ENCODE results near the gene TAF1C.
"Not testable (repeated sequence)": the region's sequence is repeated elsewhere in the genome, so short reads cannot be mapped to it uniquely, and the experiment has no call there.

TAF1C gene, protein sequence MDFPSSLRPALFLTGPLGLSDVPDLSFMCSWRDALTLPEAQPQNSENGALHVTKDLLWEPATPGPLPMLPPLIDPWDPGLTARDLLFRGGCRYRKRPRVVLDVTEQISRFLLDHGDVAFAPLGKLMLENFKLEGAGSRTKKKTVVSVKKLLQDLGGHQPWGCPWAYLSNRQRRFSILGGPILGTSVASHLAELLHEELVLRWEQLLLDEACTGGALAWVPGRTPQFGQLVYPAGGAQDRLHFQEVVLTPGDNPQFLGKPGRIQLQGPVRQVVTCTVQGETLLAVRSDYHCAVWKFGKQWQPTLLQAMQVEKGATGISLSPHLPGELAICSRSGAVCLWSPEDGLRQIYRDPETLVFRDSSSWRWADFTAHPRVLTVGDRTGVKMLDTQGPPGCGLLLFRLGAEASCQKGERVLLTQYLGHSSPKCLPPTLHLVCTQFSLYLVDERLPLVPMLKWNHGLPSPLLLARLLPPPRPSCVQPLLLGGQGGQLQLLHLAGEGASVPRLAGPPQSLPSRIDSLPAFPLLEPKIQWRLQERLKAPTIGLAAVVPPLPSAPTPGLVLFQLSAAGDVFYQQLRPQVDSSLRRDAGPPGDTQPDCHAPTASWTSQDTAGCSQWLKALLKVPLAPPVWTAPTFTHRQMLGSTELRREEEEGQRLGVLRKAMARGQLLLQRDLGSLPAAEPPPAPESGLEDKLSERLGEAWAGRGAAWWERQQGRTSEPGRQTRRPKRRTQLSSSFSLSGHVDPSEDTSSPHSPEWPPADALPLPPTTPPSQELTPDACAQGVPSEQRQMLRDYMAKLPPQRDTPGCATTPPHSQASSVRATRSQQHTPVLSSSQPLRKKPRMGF

DNA sequence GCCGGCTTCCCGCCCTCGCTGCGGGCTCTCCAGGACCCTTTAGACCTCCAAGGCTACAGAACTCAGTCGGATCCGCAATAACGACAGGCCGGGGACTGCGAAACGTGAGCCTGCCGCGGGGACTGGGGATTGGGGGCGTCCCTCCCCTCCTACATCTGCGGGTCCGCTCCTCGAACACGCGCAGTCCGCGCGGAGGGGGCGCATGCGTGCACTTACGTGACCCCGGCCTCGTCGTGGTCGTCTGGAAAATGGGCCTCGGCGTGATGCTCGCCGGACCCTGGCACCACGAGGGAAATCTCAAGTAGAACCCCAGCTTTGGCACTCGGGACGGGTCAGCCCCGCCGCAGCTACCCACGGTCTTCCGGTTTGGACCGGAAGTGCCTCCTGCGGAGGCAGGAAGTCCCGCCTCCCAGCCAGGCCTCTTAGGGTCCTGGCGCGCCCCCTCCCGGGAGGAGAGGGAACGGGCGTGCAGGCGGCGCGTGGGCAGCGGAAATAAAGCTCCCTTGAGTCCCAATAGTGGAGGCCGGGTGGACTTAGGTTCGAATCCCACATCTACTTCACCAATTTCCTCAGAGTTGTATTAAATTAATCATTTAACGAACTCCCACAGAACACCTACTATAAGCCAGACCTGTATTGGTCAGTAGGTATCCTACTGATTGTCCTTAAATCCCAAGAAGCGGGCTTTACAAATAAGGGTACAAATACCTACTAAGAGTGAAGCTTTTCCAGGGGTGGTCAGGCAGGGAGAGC is at the start of gene TAF1C:
Gene TAF1C (minus strand): TSS at position 373 of the 753 bp plus-strand sequence. CDS start 2,069 bp downstream, outside the sequence.
- DNase-seq: peak; percentile 99

DNA sequence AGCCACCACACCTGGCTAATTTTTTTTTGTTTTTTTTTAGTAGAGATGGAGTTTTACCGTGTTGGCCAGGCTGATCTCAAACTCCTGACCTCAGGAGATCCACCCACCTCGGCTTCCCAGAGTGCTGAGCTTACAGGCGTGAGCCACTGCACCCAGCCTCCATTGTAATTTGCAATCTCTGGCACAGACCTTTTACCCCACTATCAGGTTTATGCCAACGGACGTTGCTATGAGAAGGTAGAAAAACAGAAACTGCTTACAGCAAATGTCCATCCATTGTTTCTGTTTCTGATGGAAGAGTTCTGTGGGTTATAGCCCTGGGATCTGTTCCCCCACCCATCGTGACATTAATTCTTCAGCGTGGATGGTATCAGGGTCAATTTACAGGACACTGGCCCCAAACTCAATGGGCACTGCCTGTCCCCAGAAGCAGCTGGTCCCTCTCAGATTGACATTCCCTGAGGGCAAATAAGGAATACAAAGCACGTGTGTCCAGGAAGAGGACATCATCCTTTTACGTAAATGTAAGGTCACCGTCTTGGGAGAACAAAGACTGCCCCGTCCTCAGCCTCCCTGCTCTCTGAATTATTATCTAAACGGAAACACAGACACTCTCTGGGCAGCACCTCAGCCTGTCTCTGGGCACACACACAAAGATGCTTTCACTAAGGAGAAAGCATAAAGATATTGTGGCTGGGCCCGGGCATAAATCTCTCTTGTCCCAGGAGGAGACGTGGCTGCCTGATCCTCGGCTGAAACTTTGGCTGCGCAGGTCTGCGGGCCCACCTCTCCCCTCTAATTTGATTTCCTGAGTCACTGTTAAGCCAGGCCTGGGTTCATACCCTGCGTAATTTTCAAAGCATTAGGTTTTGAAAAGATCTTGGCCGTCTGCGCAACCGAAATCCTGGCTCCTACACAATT is 47.7 kb upstream of the TAF1C start:
- no peak for DNase-seq

DNA sequence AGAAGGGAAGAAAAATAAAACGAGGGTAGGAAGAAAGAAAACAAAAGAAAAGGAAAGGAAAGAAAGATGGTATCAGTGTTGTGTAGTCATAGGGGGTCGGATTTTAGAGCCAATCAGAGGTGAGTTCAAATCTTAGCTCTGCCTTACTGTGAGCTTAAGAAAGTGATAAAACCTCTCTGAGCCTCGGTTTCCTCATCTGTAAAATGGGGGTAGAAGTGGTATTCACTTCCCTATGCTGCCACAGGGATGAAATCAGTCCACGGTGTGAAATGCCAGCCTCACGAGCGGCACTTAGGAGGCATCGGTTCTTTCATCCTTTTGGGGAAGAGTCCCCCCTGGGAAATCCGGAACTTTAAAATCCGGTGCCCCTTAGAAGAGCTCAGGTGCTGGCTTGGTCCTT is 46.9 kb upstream of the TAF1C start:
- DNase-seq: no peak

DNA sequence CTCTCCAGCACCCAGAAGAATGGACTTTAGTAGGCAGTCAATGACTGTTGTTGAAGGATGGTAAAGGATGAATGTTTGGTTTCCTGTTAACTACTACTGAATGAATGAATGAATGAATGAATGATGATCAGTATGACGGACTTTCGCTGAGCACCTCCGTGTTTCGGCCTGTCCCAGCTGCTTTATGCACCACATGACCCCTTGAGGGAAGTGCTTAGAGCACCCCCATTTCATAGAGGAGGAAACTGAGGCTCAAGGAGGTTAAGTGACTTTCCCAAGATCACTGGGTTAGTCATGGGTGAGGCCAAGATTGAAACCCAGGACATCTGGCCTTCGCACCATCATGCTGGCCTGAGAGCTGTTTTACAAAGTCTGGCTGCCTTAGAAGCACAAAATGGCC is 46.1 kb upstream of the TAF1C start:
- no peak for DNase-seq

DNA sequence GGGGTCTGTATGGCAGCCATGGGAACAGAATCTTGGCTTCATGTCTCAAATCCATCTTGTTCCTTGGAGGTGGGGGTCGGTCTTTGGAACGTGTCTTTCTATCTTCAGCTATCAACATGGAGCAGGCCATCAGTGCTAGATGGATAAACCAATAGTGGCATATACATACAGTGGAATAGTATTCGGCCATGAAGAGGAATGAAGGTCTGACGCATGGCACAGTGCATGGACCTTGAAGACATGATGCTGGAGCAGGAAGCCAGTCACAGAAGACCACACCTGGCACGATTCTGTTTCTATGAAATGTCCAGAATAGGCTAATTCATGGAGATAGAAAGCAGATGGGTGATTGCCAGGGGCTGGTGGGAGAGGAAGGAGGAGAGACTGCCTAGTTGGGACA is 45.2 kb upstream of the TAF1C start:
- no peak for DNase-seq

DNA sequence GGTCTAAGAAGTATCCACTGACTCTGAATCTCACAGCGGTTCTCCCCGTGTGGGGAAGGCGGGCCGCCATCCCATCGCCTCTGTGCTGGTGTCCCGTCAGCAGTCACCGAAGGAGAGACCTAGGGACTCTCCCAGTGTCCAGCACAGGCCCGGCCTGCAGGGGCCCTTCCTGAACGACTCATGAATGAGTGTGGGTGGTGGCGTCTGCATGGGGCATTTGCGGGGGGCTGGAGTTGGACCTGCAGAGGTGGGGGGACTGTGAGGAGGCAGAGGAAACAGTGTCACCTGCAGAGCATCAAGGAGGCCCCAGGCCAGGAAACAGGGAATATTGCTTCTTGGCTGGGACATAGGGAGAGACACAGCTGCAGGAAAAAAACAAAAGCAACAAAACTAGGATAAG is 42.6 kb upstream of the TAF1C start:
- no peak for DNase-seq

DNA sequence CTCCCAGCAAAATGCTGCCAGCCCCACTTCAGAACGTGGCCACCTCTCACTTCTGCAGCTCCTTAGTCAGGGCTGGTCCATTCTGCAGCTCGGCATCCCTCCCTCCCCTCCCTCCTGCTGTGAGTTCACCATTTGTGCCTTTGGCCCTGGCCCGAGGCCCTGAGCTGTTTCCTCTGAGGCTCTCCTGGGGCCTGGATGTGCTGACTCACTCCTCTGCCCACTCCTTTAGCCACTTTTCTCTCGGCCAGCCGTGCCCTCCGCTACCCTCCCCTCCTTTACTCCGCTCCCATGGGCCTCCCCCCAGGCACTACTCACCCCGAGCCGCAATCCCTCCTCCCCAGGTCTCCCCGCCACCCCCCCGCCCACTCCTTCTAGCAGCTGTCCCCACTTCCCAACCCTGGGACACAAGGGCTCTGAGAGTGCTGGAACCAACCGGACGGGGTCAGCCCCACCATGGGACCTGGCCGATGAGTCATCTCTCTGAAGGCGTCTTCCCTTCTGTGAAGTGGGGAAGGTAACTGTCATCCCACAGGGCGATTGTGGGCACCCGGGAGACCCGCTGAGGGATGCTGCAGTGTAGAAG is 41.5 kb upstream of the TAF1C start:
- DNase-seq: peak; percentile 60

DNA sequence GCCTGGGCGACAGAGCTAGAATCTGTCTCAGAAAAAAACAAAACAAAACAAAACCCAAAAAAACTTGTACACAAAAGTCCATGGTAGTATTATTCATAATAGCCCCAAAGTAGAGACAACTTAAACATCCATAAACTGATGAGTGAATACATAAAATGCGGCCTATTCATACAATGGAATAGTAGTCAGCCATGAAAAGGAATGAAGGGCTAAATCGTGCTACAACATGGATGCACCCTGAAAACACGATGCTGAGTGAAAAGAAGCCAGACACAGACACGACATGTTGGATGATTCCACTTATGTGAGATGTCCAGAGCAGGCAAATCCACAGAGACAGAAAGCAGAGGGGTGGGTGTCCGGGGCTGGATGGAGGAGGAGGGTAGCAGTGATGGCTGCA is 40.7 kb upstream of the TAF1C start:
- DNase-seq: no peak

DNA sequence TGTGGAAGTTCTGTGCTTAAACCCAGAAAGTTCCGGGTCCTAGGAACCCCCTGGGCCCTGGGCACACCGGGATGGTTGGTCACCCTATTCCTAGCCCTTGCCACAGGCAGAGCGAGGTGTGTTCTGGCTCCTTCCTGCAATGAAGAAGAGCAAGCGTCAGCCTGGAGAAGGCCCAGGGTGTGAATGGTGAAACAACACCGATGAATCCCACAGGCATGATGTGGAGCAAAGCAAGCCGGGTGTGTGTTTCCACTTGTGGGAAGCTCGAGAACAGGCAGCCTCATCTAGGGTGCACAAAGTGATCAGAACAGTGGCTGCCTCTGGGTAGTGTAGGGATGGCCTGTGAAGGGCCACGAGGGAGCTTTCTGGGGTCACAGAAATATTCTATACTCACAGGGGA is 39.2 kb upstream of the TAF1C start:
- no peak for DNase-seq

DNA sequence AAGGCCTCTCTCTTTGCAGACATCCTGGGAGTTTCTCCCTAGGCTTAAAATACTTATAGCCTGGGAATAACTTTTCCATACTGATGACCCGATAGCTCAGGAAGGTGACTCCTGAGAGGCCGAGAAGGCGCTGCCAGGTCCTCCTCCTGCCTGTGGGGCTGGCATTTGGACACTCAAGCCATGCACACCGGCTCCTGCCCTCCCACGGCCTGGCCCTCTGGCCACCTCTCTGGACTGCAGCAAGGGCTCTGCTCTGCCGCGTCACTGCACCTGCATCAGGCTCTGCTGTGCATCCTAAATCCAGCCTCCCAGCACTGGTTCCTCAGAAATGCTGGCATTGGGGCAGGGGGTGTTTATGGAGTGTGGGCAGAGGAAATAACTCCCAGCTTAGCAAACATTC is 38.7 kb upstream of the TAF1C start:
- DNase-seq: no peak

DNA sequence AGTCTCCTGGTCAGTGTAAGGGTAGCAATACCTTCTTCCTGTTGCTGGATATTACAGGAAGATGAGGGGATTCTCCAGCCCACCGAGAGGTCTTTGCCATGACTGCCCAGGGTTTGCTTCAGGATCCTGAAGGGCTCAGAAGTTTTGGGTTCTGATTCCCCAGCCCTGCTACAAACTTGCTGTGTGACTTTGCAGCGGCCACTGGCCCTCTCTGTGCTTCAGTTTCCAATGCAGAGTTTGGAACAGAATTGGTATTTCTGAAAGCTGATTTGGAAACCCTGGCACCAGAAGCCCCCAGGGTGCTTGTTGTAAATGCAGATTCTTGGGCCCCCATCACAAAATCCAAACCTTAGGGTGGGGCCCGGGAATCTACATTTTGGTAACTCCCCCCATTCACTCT is 38.3 kb upstream of the TAF1C start:
- DNase-seq: no peak

DNA sequence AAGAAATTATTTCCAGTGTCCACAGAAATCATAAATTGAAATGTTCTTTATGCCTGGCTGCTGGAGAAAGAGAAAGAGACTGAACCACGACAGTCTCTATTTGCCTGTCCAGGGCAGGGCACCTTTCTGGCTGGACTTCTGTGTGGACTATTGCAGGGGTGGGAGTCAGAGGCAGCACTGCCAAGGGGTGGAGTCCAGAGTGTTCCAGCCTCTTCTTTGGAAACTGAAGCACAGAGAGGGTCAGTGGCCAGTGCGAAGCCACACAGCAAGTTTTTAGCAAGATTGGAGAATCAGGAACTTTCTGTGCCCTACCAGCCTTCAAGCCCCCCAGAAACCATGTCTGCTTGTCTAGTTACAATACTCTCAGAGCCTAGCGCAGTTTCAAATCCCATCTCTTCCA is 37.7 kb upstream of the TAF1C start:
- DNase-seq: no peak

DNA sequence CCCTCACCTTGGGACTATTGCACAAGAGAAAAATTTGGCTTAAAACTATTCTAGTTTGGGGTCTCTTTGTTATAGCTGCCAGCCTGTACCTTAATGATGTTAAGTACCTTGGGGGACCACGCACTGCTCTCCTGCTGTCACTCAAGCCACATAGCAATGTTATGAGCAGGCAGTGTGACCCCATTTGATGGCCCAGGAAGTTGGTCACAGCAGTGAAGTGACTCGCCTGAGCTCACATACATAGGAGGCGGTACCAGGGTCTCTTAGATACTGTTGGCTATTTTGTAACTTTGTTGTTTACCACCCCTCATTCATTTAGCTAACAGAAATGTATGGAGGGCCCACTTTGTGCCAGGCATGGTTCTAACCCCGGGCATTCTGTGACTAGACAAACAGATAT is 36.6 kb upstream of the TAF1C start:
- DNase-seq: no peak

DNA sequence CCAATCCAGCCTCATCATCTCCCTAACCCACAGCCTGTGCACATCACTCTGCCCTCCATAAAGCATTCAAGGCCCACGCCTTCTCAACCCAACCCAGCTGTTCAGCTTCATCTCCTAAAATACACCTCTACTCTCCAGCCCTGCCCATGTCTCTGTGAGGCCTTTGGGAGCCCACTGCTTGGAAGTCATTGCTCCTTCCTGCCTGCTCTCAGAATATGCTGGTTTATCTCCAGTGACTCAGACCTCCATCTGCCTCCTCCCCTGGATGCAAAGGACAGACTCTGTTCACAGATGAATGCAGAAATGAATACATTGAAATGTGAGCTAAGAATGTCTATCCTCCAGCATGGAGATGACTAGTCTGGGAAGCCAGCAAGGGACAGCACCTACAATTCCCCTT is 34.0 kb upstream of the TAF1C start:
- DNase-seq: no peak

DNA sequence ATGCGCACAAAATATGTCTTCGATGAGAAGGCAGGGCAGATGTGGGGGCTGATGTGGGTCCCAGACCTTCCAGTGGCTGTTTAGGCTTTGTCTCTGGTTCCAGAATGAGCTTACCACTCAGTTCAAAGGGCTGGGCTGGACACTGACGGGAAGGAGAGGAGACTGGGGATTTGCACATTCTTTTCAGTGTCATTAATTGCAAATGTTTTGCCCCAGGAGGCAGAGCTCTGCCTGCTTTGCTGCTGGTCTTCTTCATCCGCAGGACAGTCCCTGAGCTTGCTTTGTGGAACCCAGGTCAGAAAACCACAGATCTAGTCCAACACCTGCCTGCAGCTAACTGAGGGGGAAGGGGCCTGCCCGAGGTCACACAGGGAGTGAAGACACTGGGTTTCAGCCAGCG is 32.1 kb upstream of the TAF1C start:
- DNase-seq: no peak

DNA sequence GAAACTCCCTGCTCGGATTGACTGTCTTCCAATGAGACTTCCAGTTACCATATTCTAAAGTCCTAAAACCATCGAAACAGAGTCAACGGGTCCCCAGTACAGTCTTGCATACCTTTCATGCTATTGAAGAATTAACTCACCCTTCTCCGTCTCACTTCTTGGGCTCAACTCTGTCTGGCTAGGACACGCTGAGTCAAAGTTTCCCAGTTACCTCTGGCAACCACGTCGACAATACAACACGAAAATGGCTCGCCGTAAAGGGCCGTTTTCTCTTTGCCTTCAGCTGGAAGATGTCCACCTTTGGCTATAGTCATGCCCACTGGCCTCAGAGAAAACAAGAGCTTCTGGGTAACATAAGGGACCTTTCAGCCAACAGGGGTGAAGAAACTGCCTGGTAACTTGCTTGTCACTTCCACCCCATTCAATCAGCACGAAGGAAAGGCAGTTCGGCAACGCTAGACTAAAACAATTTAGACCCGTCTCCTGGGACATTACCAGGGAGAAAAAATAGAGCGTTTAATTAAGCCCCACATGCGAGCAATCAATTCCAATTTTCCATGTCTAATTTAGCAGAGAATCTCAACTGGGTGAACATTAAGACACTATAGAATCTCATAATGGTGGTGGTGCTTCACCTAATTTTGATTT is 31.4 kb upstream of the TAF1C start:
- no peak for DNase-seq

DNA sequence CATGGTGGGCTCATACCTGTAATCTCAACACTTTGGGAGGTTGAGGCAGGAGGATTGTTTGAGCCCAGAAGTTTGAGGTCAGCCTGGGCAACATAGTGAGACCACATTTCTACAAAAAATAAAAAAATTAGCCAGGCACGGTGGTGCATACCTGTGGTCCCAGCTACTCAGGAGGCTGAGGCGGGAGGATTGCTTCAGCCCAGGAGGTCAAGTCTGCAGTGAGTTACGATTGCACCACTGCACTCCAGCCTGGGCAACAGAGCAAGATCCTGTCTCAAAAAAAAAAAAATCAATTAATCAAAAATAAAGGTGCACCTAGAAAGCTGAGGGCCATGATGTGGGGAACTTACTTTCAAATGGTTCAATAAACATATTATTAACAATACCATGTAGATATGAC is 29.3 kb upstream of the TAF1C start:
- DNase-seq: not testable (repeated sequence)

DNA sequence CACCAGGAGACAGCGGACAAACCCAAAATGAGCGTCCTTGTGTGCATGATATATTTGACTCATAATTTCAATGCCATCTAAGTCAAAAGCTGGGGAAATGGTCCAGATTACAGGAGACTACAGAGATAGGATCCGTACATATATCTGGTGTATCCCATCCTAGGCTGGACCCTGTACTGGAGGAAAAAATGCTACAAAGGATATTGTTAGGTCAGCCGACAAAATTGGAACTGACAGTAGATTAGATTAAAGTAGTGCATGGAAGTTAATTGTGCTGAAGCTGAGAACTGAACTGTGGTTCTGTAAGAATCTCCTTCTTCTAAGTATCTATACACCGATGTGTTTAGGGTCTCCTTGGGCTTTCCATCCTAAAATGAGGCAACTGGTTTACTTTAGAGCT is 28.7 kb upstream of the TAF1C start:
- no peak for DNase-seq

DNA sequence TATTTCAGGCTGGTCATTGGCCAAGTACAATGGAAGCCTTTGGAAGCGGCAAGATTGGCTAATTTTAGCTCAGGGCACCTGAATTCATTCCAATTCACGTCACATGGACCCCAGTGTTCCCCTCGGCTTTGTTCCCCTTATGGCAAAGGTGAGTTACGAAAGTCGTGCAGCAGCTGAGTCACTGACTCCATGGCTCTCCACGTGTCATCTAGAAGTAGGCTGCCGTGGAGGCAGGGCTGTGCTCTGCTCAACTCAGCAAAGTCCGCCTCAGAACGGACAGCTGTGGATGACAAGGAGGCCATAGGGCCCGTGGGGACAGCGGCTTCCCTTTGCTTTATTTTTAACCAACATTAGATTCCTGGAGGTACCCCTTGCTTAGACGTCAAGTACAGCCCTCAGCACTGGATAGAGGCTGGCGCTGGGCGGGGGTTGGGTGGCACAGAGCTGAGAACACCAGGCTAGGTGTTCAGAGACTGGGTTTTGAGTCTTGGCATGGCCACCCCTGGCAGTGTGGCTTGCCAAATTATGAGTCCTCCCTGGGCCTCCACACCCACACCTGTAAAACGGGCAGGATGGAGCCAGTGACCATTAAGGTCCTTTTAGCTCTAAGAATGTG is 27.7 kb upstream of the TAF1C start:
- peak; percentile 12 for DNase-seq

DNA sequence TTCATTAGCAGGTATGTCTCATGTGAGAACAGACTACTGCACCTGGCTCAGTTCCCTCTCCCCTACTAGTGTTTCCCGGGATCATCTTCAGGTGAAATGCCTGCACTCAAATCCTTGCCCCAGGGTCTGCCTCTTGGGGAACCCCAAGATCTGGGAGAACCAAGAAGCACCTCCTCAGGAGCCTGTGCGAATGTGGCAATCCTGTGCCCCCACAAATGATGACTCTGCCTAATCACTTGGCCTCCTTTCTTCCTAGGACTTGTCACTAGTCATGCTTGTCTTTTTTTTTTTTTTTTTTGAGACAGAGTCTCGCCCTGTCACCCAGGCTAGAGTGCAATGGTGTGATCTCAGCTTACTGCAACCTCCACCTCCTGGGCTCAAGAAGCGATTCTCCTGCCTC is 25.8 kb upstream of the TAF1C start:
- DNase-seq: no peak

DNA sequence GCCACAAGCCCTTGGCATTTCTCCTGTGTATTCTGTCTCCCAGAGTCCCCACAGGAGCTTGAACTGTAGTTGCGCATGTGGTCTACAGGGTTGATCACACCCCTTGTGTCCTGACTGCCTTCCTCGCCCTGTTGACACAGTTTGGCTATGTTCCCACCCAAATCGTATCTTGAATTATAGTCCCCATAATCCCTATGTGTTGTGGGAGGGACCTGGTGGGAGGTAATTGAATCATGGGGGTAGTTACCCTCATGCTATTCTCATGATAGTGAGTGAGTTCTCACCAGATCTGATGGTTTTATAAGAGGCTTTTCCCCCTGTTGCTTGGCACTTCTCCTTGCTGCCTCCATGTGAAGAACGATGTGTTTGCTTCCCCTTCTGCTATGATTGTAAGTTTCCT is 25.3 kb upstream of the TAF1C start:
- no peak for DNase-seq
